Ishikawa (cell line): ENCODE data around the gene LEMD2.

Source experiments
- CEBPB ChIP-seq: IDR thresholded peaks from 2 replicates; pipeline ENCODE4 v1.6.1; 2012
- CREB1 ChIP-seq: IDR thresholded peaks from 2 replicates; pipeline ENCODE4 v1.6.1; 2012; ENCODE audit warnings: low read depth
- EGR1 ChIP-seq: IDR thresholded peaks from 2 replicates; pipeline ENCODE4 v1.6.1; 2012
- EP300 ChIP-seq: IDR thresholded peaks from 2 replicates; pipeline ENCODE4 v1.6.1; 2012; ENCODE audit warnings: borderline replicate concordance
- TCF12 ChIP-seq: IDR thresholded peaks from 2 replicates; pipeline ENCODE4 v1.6.1; 2012; ENCODE audit warnings: low read depth
- USF1 ChIP-seq: IDR thresholded peaks from 2 replicates; pipeline ENCODE4 v1.6.1; 2012
- YY1 ChIP-seq: IDR thresholded peaks from 2 replicates; pipeline ENCODE4 v1.6.1; 2012; ENCODE audit warnings: low read depth
- TF ChIP-seq, protein P1 (sequence below): IDR thresholded peaks from 2 replicates; pipeline ENCODE4 v1.6.1; 2012
- TF ChIP-seq, protein P2 (sequence below): IDR thresholded peaks from 2 replicates; pipeline ENCODE4 v1.6.1; 2012; ENCODE audit warnings: low read depth, mild to moderate bottlenecking

GRCh38 chr6:33820243-33820642 lies 31.3 kb upstream of the LEMD2 start:
- TF ChIP-seq EGR1 (no peak), EP300 (no peak), CEBPB (no peak), USF1 (no peak), CREB1 (no peak), TCF12 (no peak), YY1 (no peak)
- TF ChIP-seq, protein P1, sequence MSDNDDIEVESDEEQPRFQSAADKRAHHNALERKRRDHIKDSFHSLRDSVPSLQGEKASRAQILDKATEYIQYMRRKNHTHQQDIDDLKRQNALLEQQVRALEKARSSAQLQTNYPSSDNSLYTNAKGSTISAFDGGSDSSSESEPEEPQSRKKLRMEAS: no peak
- TF ChIP-seq, protein P2, sequence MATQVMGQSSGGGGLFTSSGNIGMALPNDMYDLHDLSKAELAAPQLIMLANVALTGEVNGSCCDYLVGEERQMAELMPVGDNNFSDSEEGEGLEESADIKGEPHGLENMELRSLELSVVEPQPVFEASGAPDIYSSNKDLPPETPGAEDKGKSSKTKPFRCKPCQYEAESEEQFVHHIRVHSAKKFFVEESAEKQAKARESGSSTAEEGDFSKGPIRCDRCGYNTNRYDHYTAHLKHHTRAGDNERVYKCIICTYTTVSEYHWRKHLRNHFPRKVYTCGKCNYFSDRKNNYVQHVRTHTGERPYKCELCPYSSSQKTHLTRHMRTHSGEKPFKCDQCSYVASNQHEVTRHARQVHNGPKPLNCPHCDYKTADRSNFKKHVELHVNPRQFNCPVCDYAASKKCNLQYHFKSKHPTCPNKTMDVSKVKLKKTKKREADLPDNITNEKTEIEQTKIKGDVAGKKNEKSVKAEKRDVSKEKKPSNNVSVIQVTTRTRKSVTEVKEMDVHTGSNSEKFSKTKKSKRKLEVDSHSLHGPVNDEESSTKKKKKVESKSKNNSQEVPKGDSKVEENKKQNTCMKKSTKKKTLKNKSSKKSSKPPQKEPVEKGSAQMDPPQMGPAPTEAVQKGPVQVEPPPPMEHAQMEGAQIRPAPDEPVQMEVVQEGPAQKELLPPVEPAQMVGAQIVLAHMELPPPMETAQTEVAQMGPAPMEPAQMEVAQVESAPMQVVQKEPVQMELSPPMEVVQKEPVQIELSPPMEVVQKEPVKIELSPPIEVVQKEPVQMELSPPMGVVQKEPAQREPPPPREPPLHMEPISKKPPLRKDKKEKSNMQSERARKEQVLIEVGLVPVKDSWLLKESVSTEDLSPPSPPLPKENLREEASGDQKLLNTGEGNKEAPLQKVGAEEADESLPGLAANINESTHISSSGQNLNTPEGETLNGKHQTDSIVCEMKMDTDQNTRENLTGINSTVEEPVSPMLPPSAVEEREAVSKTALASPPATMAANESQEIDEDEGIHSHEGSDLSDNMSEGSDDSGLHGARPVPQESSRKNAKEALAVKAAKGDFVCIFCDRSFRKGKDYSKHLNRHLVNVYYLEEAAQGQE: no peak
